Kidney tubule cell (primary cell): Measurements from ENCODE around the gene AMOTL2.

Experiments used
- DNase-seq: peaks from one replicate; pipeline ENCODE4 v3.0.0-alpha.2; 2018; ENCODE audit warnings: low spot score

Gene AMOTL2

GRCh38 chr3:134378818-134379217, 4.6 kb upstream of the AMOTL2 start:
- DNase-seq = peak; percentile 84

- peak; percentile 35 for DNase-seq
Observed at GRCh38 chr3:134378384-134378783, 4.1 kb upstream of the AMOTL2 start.

- DNase-seq = no peak
Observed at GRCh38 chr3:134377896-134378295, 3.6 kb upstream of the AMOTL2 start.

- DNase-seq = peak; percentile 21
Observed at GRCh38 chr3:134376786-134377426, 2.7 kb upstream of the AMOTL2 start.

GRCh38 chr3:134376385-134376765, 2.1 kb upstream of the AMOTL2 start:
- DNase-seq = no peak

- DNase-seq = peak; percentile 22
Observed at GRCh38 chr3:134375582-134376384, 1.5 kb upstream of the AMOTL2 start.

GRCh38 chr3:134374791-134375581, 739 bp upstream of the AMOTL2 start:
- peak; percentile 83 for DNase-seq

- DNase-seq = peak; percentile 92
Observed at GRCh38 chr3:134373271-134374104, 759 bp downstream of the AMOTL2 start.

- DNase-seq = peak; percentile 50
Observed at GRCh38 chr3:134372396-134373270, 1.6 kb downstream of the AMOTL2 start.

GRCh38 chr3:134371542-134372324, 2.5 kb downstream of the AMOTL2 start:
- peak; percentile 88 for DNase-seq

- peak; percentile 47 for DNase-seq
Observed at GRCh38 chr3:134370611-134371531, 3.4 kb downstream of the AMOTL2 start.

- DNase-seq = peak; percentile 17
Observed at GRCh38 chr3:134369861-134370596, 4.2 kb downstream of the AMOTL2 start.

GRCh38 chr3:134369231-134369741, 5.0 kb downstream of the AMOTL2 start:
- peak; percentile 81 for DNase-seq

- no peak for DNase-seq
Observed at GRCh38 chr3:134368751-134369105, 5.5 kb downstream of the AMOTL2 start.

GRCh38 chr3:134367869-134368750, 6.1 kb downstream of the AMOTL2 start:
- peak; percentile 2 for DNase-seq

- peak; percentile 47 for DNase-seq
Observed at GRCh38 chr3:134366928-134367811, 7.1 kb downstream of the AMOTL2 start.
